ENCODE measurements around the gene SLC43A2.
"Not testable (repeated sequence)": the region's sequence is repeated elsewhere in the genome, so short reads cannot be mapped to it uniquely, and the experiment has no call there.

Gene SLC43A2

DNA sequence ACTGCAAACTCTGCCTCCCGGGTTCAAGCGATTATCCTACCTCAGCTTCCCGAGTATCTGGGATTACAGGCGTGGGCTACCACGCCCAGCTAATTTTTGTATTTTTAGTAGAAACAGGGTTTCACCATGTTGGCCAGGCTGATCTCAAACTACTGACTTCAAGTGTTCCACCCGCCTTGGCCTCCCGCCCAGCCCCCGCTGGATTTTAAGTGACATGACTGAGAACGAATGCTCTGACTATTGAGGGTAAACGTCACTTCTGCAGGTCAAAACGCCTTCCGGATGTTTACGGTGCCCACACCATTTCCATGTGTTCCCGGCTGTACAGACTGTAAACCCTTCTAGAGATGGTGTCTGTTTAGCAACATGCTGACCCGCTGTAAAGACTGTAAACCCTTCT is 88.8 kb downstream of the SLC43A2 start:
- no peak overlapping the region for H3K27ac ChIP-seq (ENCODE audit: low read depth, low read length)
- no peaks in the 10 kb centered on the region for H3K4me1 ChIP-seq (ENCODE audit: insufficient read depth, low read length)
- no peaks in the 10 kb centered on the region for H3K27me3 ChIP-seq (ENCODE audit: control insufficient read depth in 1 of 2, insufficient read depth in 2 of 2, low read length in 2 of 2)
- peaks cover 58% of the 10 kb centered on the region for H3K36me3 ChIP-seq (ENCODE audit: insufficient read depth, low read length)
- H3K9me3 ChIP-seq (ENCODE audit: low read length) = no peaks in the 10 kb centered on the region
- H3K4me3 ChIP-seq (ENCODE audit: low read depth in 1 of 2, low read length in 2 of 2) = no peak overlapping the region
- no peak overlapping the region for H3K9ac ChIP-seq (ENCODE audit: low read length)

DNA sequence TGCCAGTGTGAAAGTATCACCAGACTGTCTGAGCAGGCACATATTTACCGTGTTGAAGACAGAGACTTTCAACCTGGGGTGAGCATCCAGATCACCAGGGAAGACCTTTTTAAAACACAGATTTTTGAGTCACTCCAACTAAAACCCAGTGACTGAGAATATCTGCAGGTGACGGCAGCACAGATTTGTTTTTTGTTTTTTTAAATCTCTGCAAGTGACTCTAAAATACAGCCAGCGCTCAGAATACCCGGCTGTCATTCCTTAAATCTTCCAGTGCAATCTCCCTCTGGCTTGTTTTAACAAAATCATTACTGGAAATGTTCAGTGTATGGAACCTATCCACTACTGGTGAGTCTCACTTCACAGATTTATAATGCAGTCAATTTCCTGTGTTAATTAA is 92.9 kb downstream of the SLC43A2 start:
- Histone ChIP-seq H3K27ac (ENCODE audit: low read depth, low read length) (no peak overlapping the region), H3K36me3 (ENCODE audit: insufficient read depth, low read length) (peaks cover 66% of the 10 kb centered on the region), H3K9ac (ENCODE audit: low read length) (no peak overlapping the region), H3K4me3 (ENCODE audit: low read depth in 1 of 2, low read length in 2 of 2) (no peak overlapping the region), H3K4me1 (ENCODE audit: insufficient read depth, low read length) (no peaks in the 10 kb centered on the region), H3K9me3 (ENCODE audit: low read length) (no peaks in the 10 kb centered on the region), H3K27me3 (ENCODE audit: control insufficient read depth in 1 of 2, insufficient read depth in 2 of 2, low read length in 2 of 2) (no peaks in the 10 kb centered on the region)

DNA sequence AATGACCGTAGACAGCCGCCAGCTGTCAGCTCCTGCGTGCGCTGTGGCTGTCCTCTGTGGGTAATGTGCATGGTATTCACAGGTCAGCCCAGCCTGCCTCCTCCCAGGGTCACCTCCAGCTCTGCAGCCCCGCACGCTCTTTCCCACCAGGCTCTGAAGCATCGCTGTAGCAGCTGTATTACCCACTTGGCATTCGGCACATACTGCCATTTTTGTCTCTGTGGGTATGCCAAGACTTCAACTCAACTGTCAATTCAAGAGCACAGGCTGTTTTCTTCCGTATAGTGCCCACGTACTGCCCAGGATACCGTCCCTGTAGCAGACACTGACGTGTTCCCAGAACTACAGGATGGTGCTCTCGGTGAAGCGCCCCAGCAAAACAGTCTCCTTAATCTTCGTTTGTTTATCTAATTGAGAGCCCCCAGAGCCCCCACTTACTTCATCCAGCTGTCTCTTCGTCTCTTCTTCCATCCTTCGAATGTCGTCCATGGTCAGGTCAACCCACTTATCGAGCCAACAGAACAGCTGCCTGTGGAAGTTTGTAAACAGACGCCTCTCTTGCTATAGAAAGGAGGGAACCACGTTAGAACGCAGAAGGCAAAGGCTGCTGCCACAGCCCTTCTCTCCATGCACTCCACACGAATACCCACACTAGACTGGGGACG is 94.8 kb downstream of the SLC43A2 start:
- Histone ChIP-seq H3K9me3 (ENCODE audit: low read length) (no peaks in the 10 kb centered on the region), H3K9ac (ENCODE audit: low read length) (no peak overlapping the region), H3K4me3 (ENCODE audit: low read depth in 1 of 2, low read length in 2 of 2) (no peak overlapping the region), H3K4me1 (ENCODE audit: insufficient read depth, low read length) (no peaks in the 10 kb centered on the region), H3K27ac (ENCODE audit: low read depth, low read length) (no peak overlapping the region), H3K36me3 (ENCODE audit: insufficient read depth, low read length) (peaks cover 62% of the 10 kb centered on the region), H3K27me3 (ENCODE audit: control insufficient read depth in 1 of 2, insufficient read depth in 2 of 2, low read length in 2 of 2) (no peaks in the 10 kb centered on the region)

DNA sequence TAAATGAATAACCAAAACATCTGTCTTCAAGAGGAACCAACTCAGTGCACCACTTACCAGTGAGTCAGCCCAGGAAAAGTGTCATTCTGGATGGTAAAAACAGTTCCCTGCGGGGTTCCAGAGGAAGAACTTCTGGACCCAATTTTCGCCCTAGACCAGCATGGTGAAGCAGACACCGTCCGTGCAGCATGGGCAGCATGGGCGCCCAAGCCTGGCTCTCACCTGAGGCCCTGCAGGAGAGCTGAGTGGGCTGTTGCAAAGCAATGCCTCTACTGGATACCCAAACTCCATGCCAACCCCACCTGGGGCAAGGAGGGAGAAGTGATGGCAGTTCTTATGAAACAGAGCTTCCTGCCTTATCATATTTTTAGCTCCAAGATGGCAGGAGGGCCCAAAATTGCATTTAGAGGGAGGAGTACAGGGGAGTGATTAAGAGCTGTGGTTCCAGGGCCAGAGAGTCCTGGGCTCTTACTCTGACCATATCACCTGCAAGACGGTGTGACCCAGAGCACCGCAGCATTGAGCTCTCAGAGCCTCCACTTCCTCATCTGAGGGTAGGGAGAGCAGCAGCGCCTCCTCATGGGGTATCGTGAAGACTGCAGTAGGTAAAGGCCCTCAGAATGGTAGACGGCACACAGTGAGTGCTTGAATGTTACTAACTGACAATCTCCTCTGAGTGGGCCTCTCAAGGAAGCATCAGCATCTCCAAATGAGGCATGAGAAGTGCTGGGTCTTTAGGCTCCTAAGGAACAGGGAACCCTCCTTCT is 95.6 kb downstream of the SLC43A2 start:
- Histone ChIP-seq H3K9ac (ENCODE audit: low read length) (no peak overlapping the region), H3K27me3 (ENCODE audit: control insufficient read depth in 1 of 2, insufficient read depth in 2 of 2, low read length in 2 of 2) (no peaks in the 10 kb centered on the region), H3K4me3 (ENCODE audit: low read depth in 1 of 2, low read length in 2 of 2) (no peak overlapping the region), H3K36me3 (ENCODE audit: insufficient read depth, low read length) (peaks cover 54% of the 10 kb centered on the region), H3K9me3 (ENCODE audit: low read length) (no peaks in the 10 kb centered on the region), H3K4me1 (ENCODE audit: insufficient read depth, low read length) (no peaks in the 10 kb centered on the region), H3K27ac (ENCODE audit: low read depth, low read length) (no peak overlapping the region)

DNA sequence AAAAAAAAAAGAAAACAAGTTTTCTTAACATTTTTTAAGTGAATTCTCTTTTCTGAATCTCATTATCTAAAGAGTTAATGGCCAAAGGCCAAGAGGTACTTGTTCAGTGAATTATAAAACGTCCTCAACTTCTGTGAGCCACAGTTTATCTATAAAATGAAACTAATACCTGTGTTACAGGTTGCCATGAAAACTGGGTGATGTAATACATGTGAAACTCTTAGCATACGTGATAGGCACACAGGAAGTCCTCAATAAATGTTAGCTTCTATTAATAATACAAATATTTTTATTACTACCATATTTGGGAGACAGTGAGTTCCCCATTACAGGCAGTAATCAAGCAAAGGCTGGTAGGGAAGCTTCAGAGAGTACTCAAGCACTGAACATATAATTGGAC is 98.8 kb downstream of the SLC43A2 start:
- H3K4me1 ChIP-seq (ENCODE audit: insufficient read depth, low read length) = no peaks in the 10 kb centered on the region
- H3K27me3 ChIP-seq (ENCODE audit: control insufficient read depth in 1 of 2, insufficient read depth in 2 of 2, low read length in 2 of 2) = no peaks in the 10 kb centered on the region
- H3K9me3 ChIP-seq (ENCODE audit: low read length) = no peaks in the 10 kb centered on the region
- H3K4me3 ChIP-seq (ENCODE audit: low read depth in 1 of 2, low read length in 2 of 2) = no peak overlapping the region
- H3K9ac ChIP-seq (ENCODE audit: low read length) = no peak overlapping the region
- peaks cover 46% of the 10 kb centered on the region for H3K36me3 ChIP-seq (ENCODE audit: insufficient read depth, low read length)
- no peak overlapping the region for H3K27ac ChIP-seq (ENCODE audit: low read depth, low read length)

DNA sequence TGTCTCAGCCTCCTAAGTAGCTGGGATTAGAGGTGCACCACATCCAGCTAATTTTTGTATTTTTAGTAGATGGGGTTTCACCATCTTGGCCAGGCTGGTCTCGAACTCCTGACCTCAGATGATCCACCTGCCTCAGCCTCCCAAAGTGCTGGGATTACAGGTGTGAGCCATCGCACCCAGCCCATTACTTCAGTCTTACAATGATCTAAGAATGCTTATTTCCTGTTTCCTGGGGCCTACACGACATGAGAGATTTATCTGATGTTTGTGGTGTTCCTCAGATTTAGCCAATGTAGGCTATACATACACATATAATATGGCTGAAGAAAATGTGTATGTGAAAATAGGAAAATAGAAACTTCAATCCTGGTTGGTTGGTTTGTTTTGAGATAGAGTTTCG is 101.8 kb downstream of the SLC43A2 start:
- not testable (repeated sequence) for H3K27me3 ChIP-seq (ENCODE audit: control insufficient read depth in 1 of 2, insufficient read depth in 2 of 2, low read length in 2 of 2); H3K4me3 ChIP-seq (ENCODE audit: low read depth in 1 of 2, low read length in 2 of 2); H3K4me1 ChIP-seq (ENCODE audit: insufficient read depth, low read length); H3K9ac ChIP-seq (ENCODE audit: low read length); H3K9me3 ChIP-seq (ENCODE audit: low read length); H3K27ac ChIP-seq (ENCODE audit: low read depth, low read length)
- H3K36me3 ChIP-seq (ENCODE audit: insufficient read depth, low read length) = peaks cover 18% of the 10 kb centered on the region

DNA sequence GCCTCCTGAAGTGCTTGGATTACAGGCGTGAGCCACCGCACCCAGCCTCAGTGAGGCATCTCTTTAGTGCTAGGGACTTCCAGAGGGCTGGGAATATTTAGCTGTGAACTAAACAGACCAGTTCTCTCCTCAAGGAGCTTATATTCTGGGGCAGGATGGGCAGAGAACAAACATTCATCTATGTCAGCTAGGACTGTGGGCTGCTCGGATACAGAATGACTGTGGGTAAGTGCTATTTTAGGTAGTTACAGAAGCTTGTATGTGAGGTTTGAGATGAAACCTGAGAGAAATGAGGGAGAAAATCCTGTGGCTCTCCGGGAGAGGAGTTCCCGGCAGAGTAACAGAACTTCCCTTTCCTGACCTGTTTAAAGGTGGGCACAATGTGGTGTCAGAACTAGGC is 106.0 kb downstream of the SLC43A2 start:
- no peaks in the 10 kb centered on the region for H3K27me3 ChIP-seq (ENCODE audit: control insufficient read depth in 1 of 2, insufficient read depth in 2 of 2, low read length in 2 of 2)
- H3K9ac ChIP-seq (ENCODE audit: low read length) = no peak overlapping the region
- H3K36me3 ChIP-seq (ENCODE audit: insufficient read depth, low read length) = peaks cover 31% of the 10 kb centered on the region
- peaks cover 4% of the 10 kb centered on the region for H3K4me1 ChIP-seq (ENCODE audit: insufficient read depth, low read length)
- no peak overlapping the region for H3K27ac ChIP-seq (ENCODE audit: low read depth, low read length)
- H3K9me3 ChIP-seq (ENCODE audit: low read length) = no peaks in the 10 kb centered on the region
- no peak overlapping the region for H3K4me3 ChIP-seq (ENCODE audit: low read depth in 1 of 2, low read length in 2 of 2)

DNA sequence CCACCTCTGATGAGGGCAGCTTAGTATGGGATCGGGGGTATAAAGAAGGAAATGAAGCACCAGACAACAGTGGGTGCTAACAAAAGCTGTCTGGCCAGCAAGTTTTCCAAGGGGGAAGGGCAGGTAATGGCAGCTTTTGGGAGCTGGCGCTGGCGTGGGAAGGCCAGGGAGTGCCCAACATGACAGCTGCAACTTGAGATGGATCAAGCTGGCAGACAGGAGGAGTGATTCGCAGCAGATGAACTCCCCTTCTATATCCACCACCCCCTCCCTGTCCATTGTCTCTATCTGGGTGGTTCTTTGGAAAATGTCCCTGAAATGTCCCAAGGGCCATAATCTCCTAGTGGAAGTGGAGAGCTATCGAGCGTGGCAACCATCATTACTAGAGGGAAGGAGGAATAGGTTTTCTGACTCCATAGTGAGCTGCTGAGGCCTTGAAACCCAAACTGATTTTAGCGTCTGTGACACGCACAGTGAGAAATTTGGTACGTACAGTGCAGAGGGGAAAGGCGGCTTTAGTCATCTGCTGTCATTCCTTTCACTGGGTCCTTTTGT is 107.5 kb downstream of the SLC43A2 start:
- Histone ChIP-seq H3K9me3 (ENCODE audit: low read length) (no peaks in the 10 kb centered on the region), H3K9ac (ENCODE audit: low read length) (no peak overlapping the region), H3K4me1 (ENCODE audit: insufficient read depth, low read length) (peaks cover 7% of the 10 kb centered on the region), H3K36me3 (ENCODE audit: insufficient read depth, low read length) (peaks cover 26% of the 10 kb centered on the region), H3K27me3 (ENCODE audit: control insufficient read depth in 1 of 2, insufficient read depth in 2 of 2, low read length in 2 of 2) (no peaks in the 10 kb centered on the region), H3K4me3 (ENCODE audit: low read depth in 1 of 2, low read length in 2 of 2) (no peak overlapping the region), H3K27ac (ENCODE audit: low read depth, low read length) (no peak overlapping the region)

DNA sequence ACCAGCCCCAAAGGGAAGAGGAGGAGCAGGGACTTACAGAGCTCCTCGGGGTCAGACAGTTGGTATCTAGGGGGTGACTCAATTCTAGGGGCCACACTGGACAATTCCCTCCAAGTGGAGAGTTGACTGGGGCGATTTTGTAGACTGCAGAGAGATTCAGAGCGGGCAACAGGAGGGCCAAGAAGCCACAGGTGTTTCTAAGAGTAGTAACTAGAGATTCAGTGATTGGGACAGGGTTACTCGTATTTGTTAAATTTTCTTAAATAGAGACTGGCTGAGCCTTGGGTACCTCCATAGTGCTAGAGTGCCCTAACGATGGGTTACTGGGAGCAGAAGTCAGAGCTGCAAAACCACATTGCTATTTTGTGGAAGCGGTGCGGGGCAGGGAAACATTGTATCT is 109.0 kb downstream of the SLC43A2 start:
- Histone ChIP-seq H3K36me3 (ENCODE audit: insufficient read depth, low read length) (peaks cover 21% of the 10 kb centered on the region), H3K27ac (ENCODE audit: low read depth, low read length) (no peak overlapping the region), H3K9ac (ENCODE audit: low read length) (no peak overlapping the region), H3K27me3 (ENCODE audit: control insufficient read depth in 1 of 2, insufficient read depth in 2 of 2, low read length in 2 of 2) (no peaks in the 10 kb centered on the region), H3K4me1 (ENCODE audit: insufficient read depth, low read length) (peaks cover 18% of the 10 kb centered on the region), H3K9me3 (ENCODE audit: low read length) (no peaks in the 10 kb centered on the region), H3K4me3 (ENCODE audit: low read depth in 1 of 2, low read length in 2 of 2) (no peak overlapping the region)
